IPS-15b (cell line): ENCODE data around the gene LAP3.

ENCODE experiments used
- H3K27me3 ChIP-seq: one replicate; pipeline ENCODE4 v1.6.1; 2013; ENCODE audit warnings: low read length; ENCODE audit not compliant: control insufficient read depth, insufficient read depth
- H3K36me3 ChIP-seq: one replicate; pipeline ENCODE4 v1.6.1; 2013; ENCODE audit warnings: low read length; ENCODE audit not compliant: control insufficient read depth, insufficient read depth
- H3K4me1 ChIP-seq: one replicate; pipeline ENCODE4 v1.6.1; 2013; ENCODE audit warnings: mild to moderate bottlenecking, low read length; ENCODE audit not compliant: control insufficient read depth, insufficient read depth
- H3K4me3 ChIP-seq: one replicate; pipeline ENCODE4 v1.5.1; 2013; ENCODE audit warnings: low read depth, low read length
- H3K9ac ChIP-seq: one replicate; pipeline ENCODE4 v1.6.1; 2013; ENCODE audit warnings: low read depth, mild to moderate bottlenecking, low read length
- H3K9me3 ChIP-seq: one replicate; pipeline ENCODE4 v1.6.1; 2013; ENCODE audit warnings: mild to moderate bottlenecking, low read length; ENCODE audit not compliant: control insufficient read depth, insufficient read depth

Gene LAP3

GRCh38 chr4:17595471-17596005 is 18.5 kb downstream of the LAP3 start:
- Histone ChIP-seq H3K4me3 (no peak overlapping the region), H3K9ac (no peak overlapping the region), H3K27me3 (no peaks in the 10 kb centered on the region), H3K36me3 (peaks cover 24% of the 10 kb centered on the region), H3K4me1 (no peaks in the 10 kb centered on the region), H3K9me3 (no peaks in the 10 kb centered on the region)

- Histone ChIP-seq H3K27me3 (no peaks in the 10 kb centered on the region), H3K9me3 (no peaks in the 10 kb centered on the region), H3K36me3 (peaks cover 24% of the 10 kb centered on the region)
These were observed 20.5 kb downstream of the LAP3 start for GRCh38 chr4:17597517-17597916.

DNA sequence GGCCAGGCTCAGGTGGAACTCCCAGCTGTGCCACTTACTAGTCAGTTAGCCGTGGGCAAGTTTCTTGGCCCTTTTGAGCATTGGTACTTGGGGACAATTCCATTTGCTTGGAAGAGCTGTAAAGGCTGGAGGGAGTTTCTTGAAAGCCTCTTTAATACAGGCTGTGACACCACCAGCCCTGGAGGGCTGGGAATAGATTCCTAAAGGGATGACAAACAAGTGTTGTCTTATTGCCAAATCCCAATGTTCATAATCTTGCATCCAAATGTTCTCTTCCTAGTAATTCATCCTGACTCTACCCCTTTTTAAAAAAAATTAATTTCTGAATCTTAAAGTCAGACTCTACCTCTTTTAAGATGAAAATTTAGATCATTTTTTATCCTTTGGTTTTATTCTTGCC is 22.8 kb downstream of the LAP3 start:
- Histone ChIP-seq H3K9me3 (no peaks in the 10 kb centered on the region), H3K36me3 (peaks cover 25% of the 10 kb centered on the region), H3K4me3 (no peak overlapping the region), H3K27me3 (no peaks in the 10 kb centered on the region), H3K4me1 (no peaks in the 10 kb centered on the region), H3K9ac (no peak overlapping the region)

More at GRCh38 chr4:17597517-17597916, 20.5 kb downstream of the LAP3 start:
- no peak overlapping the region for H3K4me3 ChIP-seq
- H3K9ac ChIP-seq = no peak overlapping the region
- no peaks in the 10 kb centered on the region for H3K4me1 ChIP-seq

DNA sequence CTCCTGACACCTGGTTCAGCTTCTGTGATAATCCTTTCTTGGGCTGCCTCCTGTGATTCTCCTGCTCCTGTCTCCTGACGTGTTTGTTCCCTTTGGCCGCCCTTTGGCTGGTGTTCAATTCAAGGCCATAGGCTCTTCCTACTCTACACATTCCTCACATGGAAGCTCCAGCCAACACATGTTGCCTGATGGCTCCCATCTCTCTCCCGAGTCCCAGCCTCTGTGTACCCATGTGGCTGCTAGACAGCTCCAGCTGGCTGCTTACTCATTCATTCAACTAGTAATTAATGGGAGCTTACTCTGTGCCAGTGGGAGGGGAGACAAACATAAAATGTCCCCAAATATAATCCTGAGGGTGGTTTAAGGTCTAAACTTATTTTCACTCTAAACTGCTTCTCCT is 28.2 kb downstream of the LAP3 start:
- Histone ChIP-seq H3K4me3 (no peak overlapping the region), H3K27me3 (no peaks in the 10 kb centered on the region), H3K9me3 (no peaks in the 10 kb centered on the region), H3K36me3 (peaks cover 6% of the 10 kb centered on the region), H3K4me1 (no peaks in the 10 kb centered on the region), H3K9ac (no peak overlapping the region)

- Histone ChIP-seq H3K9me3 (no peaks in the 10 kb centered on the region), H3K36me3 (peaks cover 10% of the 10 kb centered on the region), H3K9ac (no peak overlapping the region), H3K4me3 (peak overlapping the region; percentile 99), H3K27me3 (no peaks in the 10 kb centered on the region), H3K4me1 (no peaks in the 10 kb centered on the region)
These were observed 36.9 kb downstream of the LAP3 start for GRCh38 chr4:17613761-17614415.

GRCh38 chr4:17614416-17615299 is 37.7 kb downstream of the LAP3 start, which contains the start of gene MED28:
Gene MED28 (plus strand): TSS chr4:17614641. CDS start chr4:17614655, 14 bp downstream.
- Histone ChIP-seq H3K36me3 (peaks cover 15% of the 10 kb centered on the region), H3K4me3 (peak within 1 kb of the TSS; percentile 99), H3K9me3 (no peaks in the 10 kb centered on the region), H3K9ac (peak within 1 kb of the TSS; percentile 99), H3K27me3 (no peaks in the 10 kb centered on the region), H3K4me1 (no peaks in the 10 kb centered on the region)

GRCh38 chr4:17616283-17616682 is 39.3 kb downstream of the LAP3 start:
- Histone ChIP-seq H3K9me3 (no peaks in the 10 kb centered on the region), H3K4me3 (no peak overlapping the region), H3K9ac (no peak overlapping the region), H3K36me3 (peaks cover 19% of the 10 kb centered on the region), H3K27me3 (no peaks in the 10 kb centered on the region), H3K4me1 (no peaks in the 10 kb centered on the region)

- H3K4me1 ChIP-seq = no peaks in the 10 kb centered on the region
- H3K9me3 ChIP-seq = no peaks in the 10 kb centered on the region
- no peak overlapping the region for H3K4me3 ChIP-seq
- H3K9ac ChIP-seq = no peak overlapping the region
- peaks cover 40% of the 10 kb centered on the region for H3K36me3 ChIP-seq
- no peaks in the 10 kb centered on the region for H3K27me3 ChIP-seq
These were observed 41.9 kb downstream of the LAP3 start for GRCh38 chr4:17618926-17619325.

DNA sequence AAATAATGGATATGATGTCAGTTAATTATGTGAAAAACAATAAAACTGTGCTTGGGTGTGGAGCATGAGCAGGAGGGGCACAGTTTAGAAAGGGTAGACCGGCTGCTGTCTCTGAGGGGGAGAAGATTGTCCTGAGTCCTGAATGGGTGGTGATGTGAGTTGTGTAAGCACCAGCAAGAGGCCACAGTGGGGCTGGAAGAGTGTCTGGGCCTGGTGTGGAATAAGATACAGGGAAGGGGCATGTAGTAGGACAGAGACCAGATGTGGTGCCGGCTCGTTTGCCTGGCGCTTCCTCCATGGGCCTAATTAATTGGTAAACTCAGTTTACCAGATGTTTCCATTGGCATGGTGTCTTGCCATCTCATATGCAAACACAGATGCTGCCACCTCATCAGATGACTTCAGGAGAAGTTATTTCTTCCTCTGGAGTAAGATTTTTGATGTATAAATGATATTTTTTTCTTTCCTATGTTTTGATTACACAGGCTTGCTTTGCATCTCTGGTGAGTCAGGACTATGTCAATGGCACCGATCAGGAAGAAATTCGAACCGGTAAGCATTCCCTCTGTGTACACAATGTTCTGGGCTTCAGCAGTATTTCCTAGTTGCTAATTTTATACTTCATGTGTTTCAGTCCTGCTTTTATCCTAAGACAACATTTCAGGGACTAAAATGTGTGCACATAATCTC is 42.6 kb downstream of the LAP3 start:
- Histone ChIP-seq H3K4me3 (no peak overlapping the region), H3K27me3 (no peaks in the 10 kb centered on the region), H3K36me3 (peaks cover 44% of the 10 kb centered on the region), H3K9ac (no peak overlapping the region), H3K9me3 (no peaks in the 10 kb centered on the region), H3K4me1 (no peaks in the 10 kb centered on the region)

DNA sequence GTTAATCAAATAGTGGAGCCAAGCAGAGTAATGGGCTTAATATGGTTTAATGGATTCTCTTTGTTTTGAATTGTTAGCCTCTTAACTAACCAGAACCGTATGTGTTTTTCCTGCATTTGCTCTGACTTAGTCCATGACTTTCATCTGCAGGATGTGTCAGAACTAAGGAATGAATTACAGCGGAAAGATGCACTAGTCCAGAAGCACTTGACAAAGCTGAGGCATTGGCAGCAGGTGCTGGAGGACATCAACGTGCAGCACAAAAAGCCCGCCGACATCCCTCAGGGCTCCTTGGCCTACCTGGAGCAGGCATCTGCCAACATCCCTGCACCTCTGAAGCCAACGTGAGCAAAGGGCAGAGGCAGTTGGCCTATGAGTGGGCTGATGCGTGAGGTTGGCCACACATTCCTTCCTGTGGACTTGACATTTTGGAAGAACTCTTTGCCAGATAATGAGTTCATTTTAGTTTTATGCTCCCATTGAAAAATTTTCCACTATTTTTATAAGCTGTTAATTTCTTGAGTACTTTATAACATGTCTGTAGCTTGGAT is 46.5 kb downstream of the LAP3 start:
- H3K9ac ChIP-seq = no peak overlapping the region
- H3K4me3 ChIP-seq = no peak overlapping the region
- H3K9me3 ChIP-seq = no peaks in the 10 kb centered on the region
- H3K4me1 ChIP-seq = no peaks in the 10 kb centered on the region
- peaks cover 58% of the 10 kb centered on the region for H3K36me3 ChIP-seq
- no peaks in the 10 kb centered on the region for H3K27me3 ChIP-seq

- H3K4me3 ChIP-seq = no peak overlapping the region
- peaks cover 55% of the 10 kb centered on the region for H3K36me3 ChIP-seq
- H3K27me3 ChIP-seq = no peaks in the 10 kb centered on the region
- H3K9me3 ChIP-seq = no peaks in the 10 kb centered on the region
- H3K4me1 ChIP-seq = no peaks in the 10 kb centered on the region
- no peak overlapping the region for H3K9ac ChIP-seq
These were observed 47.8 kb downstream of the LAP3 start for GRCh38 chr4:17624821-17625220.
